EH (cell line): ENCODE measurements around the gene RAP1GDS1.

Experiments
- DNase-seq: peaks from one replicate; pipeline ENCODE4 v3.0.0-alpha.2; 2015; ENCODE audit warnings: low read depth

The RAP1GDS1 gene

DNA sequence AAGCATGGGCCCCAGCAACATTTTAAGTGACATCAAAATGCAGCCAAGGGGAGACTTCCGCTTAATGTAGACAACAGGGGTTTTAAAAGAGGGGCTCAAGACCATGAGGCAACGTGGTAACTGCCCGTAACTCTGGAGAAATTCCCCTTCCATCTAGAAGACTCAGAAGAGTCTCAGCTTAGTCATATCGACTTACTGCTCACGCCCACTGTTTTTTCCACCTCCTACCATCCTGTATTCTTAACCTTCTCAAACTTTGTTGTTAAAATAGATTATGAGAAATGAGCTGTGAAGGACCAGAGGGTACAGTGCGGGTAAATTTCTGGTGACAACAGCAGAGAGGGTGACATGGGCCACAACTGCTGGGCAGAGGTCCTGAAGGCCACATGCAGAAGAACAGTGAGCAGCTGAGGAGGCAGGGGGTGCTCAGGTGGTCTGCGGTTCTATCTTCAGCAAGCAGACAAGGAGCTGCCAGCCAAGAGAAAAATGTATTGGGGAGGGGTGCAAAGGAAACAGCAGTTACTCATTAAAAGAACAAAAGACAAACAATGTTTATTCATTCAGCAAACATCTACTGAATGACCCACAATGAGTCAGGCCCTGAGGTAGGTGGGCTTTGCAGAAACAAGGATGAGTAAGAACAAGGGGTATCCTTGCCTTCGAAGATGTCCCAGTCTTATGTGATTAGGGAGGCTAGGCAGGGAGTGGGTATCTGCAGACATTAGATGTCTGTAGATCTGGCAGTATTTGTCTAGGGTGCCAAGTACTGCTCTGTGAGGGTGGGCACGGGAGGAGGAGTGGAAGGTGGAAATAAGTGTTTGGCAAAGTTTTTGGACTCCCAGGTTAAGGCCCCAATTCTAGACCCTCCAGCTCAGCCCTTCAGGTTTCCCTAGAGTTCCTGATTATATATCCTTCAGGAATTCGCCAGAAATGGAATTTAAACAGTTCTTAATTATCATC lies 221.9 kb downstream of the RAP1GDS1 start:
- peak; percentile 59 for DNase-seq

DNA sequence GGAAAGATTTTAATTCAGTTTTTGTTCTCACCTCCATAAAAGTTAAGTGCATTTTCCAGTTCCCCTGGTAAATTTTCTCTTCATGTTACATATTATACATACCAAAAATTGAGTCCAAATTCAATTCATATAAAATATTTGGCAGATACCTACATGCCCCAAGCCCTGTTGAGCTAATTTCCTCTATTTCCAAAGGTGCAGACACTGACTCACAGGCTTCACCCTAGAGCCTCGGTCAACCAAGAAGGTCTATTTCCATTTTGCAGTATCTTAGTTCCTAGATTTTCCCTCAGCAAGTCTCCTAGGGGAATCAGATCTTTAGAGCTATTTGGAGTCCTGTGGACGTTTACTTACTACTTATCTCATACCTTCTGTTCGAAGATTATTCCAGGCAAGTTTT lies 222.8 kb downstream of the RAP1GDS1 start:
- no peak for DNase-seq

DNA sequence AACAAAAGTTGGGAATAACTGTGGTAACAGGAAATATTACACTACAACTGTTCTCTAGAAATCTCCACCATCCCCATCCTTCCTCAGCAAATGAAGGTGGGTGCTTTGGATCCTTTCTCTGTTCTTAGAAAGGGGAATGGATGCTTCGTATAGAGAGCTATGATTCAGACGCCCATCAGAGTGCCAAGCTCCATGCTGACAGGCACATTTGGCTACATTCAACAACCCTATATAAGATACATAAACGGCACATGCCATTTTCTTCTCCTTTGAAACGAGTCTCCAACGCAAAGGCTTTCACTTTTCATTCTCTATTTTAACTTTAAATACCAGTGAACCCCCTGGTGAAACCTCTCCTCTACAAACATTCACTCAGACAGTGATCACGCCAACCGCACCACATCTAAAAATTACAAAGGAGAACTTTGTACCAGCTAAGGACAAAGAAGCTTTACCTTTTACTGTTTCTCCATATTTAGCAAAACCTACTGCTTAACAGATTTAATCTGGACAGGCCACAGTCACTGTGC lies 224.7 kb downstream of the RAP1GDS1 start:
- DNase-seq = no peak

DNA sequence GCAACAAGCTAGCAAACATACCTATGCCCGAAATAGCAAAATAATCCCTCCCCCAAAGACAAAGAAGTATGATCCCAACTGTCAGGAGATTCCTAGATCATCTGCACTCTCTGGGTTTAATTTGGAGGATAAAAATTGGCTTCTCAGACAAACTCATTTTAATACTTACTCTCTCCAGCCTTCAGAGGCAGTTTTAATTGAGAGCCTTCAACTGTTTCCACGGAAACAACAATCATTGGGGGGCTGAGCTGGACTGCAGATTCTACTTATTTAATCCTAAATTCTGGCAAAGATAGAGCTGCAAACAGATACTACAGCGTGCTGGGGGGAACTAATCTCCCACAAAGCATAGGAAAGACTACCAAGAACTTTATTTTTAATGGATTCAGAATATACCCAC lies 229.1 kb downstream of the RAP1GDS1 start:
- no peak for DNase-seq

- DNase-seq = peak; percentile 67
These were observed 230.8 kb downstream of the RAP1GDS1 start for GRCh38 chr4:98491899-98492559.

DNA sequence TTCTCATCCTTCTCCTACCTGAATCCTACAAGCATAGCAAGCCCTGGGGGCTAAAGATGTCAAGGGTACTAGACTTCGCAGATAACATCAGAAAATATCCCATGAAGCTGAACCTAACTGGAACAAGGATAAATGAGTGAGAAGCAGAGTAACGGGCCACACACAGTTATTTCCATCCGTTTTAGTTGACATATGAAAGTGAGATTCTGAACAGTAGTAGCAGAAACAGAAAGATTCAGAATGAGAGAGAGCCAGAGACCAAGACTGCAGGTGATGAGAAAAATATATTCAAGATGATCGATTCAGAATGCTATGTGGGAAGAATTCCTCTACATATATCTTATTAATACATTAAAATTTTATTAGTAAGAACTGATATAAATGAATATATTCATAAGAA lies 232.1 kb downstream of the RAP1GDS1 start:
- no peak for DNase-seq
